DND-41 (cell line): ENCODE measurements around the gene C6orf89.

Source experiments
- ATAC-seq: fragments of 200-7000 bp; cut with Tn5 transposase; 3 replicates; pipeline ENCODE4 v1.9.1; 2021; ENCODE audit warnings: low read depth; ENCODE audit not compliant: insufficient read depth
- DNase-seq: peaks from one replicate; pipeline ENCODE4 v3.0.0-alpha.2; 2020
- H2AFZ ChIP-seq: 2 replicates; pipeline ENCODE4 v1.6.0; 2012; ENCODE audit warnings: low read depth, low read length
- H3K27ac ChIP-seq: 2 replicates; pipeline ENCODE4 v1.5.1; 2012; ENCODE audit warnings: low read length, inconsistent platforms
- H3K27me3 ChIP-seq: fragments of 200-600 bp; sonication (generic); 2 replicates; pipeline ENCODE4 v1.6.0; 2012; ENCODE audit warnings: low read length, mild to moderate bottlenecking, inconsistent platforms; ENCODE audit not compliant: insufficient read depth, poor library complexity
- H3K36me3 ChIP-seq: 2 replicates; pipeline ENCODE4 v1.5.1; 2012; ENCODE audit warnings: low read length, inconsistent platforms; ENCODE audit not compliant: insufficient read depth
- H3K4me1 ChIP-seq: 2 replicates; pipeline ENCODE4 v1.5.1; 2012; ENCODE audit warnings: mild to moderate bottlenecking, low read length; ENCODE audit not compliant: insufficient read depth
- H3K4me2 ChIP-seq: 2 replicates; pipeline ENCODE4 v1.6.0; 2012; ENCODE audit warnings: mild to moderate bottlenecking, moderate library complexity, low read length, inconsistent platforms; ENCODE audit not compliant: insufficient read depth
- H3K4me3 ChIP-seq, 2 experiments: fragments of 200-600 bp in 1 of 2; shearing (Covaris generic) in 1 of 2; 2 replicates each; pipeline ENCODE4 v1.5.1; 2012 to 2016; ENCODE audit warnings: inconsistent platforms in 2 of 2, low read length in 2 of 2, mild to moderate bottlenecking in 2 of 2, low read depth in 1 of 2, moderate library complexity in 1 of 2
- H3K79me2 ChIP-seq: 2 replicates; pipeline ENCODE4 v1.6.0; 2012; ENCODE audit warnings: low read length, inconsistent platforms; ENCODE audit not compliant: insufficient read depth
- H3K9ac ChIP-seq: 2 replicates; pipeline ENCODE4 v1.6.0; 2012; ENCODE audit warnings: low read depth, mild to moderate bottlenecking, inconsistent platforms, low read length, moderate library complexity
- H3K9me3 ChIP-seq: 2 replicates; pipeline ENCODE4 v1.5.1; 2012; ENCODE audit warnings: low read length, moderate library complexity, mild to moderate bottlenecking, inconsistent platforms; ENCODE audit not compliant: insufficient read depth, severe bottlenecking
- H4K20me1 ChIP-seq: 2 replicates; pipeline ENCODE4 v1.6.0; 2012; ENCODE audit warnings: low read length; ENCODE audit not compliant: insufficient read depth
- EZH2 ChIP-seq: IDR thresholded peaks from 3 replicates; pipeline ENCODE4 v1.6.1; 2012; ENCODE audit warnings: borderline replicate concordance, low read depth, mild to moderate bottlenecking, moderate library complexity, low read length, inconsistent platforms; ENCODE audit not compliant: severe bottlenecking
- TF ChIP-seq, protein P1 (sequence below): IDR thresholded peaks from 2 replicates; pipeline ENCODE4 v1.5.1; 2012; ENCODE audit warnings: borderline replicate concordance, low read length, moderate library complexity, mild to moderate bottlenecking; ENCODE audit not compliant: poor library complexity, severe bottlenecking; ENCODE audit errors: extremely low read depth

Gene C6orf89

DNA sequence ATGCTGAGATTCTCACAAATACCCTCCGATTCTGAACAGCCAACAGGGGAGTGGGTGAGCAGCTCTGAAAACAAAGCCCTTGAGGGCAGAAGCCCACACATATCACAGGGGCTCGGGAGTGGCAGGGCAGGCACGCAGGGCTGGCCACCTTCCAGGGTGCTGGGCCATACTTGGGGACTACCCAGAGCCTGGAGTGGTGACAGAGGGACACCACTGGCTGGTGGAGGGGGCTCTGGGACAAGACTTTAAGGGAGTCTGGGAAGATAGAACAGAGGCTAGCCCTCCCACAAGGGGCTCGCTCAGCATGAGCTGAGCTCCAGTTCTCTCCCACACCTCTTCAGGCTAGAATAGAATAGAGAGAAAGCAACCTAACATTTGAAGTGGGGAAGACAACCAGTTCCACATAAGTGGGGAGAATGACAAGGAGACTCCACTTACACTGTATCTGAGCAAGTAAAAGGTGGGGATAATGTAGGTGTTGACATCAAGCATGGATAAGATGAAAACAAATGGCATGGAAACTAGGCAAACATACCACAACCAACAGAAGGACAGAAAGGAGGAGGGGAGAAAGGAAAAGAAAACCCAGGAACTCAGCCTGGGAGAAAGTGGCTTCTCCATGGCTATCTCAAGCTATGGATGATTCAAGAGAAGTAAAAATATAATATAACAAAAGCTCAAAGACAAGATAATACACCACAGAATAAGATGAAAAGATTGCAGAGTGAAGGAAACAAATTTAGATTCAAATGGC is 18.1 kb upstream of the C6orf89 start:
- Histone ChIP-seq H3K4me3 (no peak overlapping the region), H3K4me1 (peaks cover 57% of the 10 kb centered on the region), H3K36me3 (peaks cover 95% of the 10 kb centered on the region), H3K27ac (peak overlapping the region; percentile 32; the same call in 1 of the 2 replicates), H4K20me1 (peaks cover 44% of the 10 kb centered on the region; the same call in 1 of the 2 replicates), H3K27me3 (no peaks in the 10 kb centered on the region), H3K79me2 (peaks cover 98% of the 10 kb centered on the region), H3K9me3 (no peaks in the 10 kb centered on the region), H3K4me2 (peak overlapping the region; percentile 21; the same call in 1 of the 2 replicates), H3K9ac (no peak overlapping the region), H2AFZ (no peak overlapping the region)
- ATAC-seq (no peak), DNase-seq (no peak)
- TF ChIP-seq, protein P1, sequence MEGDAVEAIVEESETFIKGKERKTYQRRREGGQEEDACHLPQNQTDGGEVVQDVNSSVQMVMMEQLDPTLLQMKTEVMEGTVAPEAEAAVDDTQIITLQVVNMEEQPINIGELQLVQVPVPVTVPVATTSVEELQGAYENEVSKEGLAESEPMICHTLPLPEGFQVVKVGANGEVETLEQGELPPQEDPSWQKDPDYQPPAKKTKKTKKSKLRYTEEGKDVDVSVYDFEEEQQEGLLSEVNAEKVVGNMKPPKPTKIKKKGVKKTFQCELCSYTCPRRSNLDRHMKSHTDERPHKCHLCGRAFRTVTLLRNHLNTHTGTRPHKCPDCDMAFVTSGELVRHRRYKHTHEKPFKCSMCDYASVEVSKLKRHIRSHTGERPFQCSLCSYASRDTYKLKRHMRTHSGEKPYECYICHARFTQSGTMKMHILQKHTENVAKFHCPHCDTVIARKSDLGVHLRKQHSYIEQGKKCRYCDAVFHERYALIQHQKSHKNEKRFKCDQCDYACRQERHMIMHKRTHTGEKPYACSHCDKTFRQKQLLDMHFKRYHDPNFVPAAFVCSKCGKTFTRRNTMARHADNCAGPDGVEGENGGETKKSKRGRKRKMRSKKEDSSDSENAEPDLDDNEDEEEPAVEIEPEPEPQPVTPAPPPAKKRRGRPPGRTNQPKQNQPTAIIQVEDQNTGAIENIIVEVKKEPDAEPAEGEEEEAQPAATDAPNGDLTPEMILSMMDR = no peak
- TF ChIP-seq EZH2 = no peak

DNA sequence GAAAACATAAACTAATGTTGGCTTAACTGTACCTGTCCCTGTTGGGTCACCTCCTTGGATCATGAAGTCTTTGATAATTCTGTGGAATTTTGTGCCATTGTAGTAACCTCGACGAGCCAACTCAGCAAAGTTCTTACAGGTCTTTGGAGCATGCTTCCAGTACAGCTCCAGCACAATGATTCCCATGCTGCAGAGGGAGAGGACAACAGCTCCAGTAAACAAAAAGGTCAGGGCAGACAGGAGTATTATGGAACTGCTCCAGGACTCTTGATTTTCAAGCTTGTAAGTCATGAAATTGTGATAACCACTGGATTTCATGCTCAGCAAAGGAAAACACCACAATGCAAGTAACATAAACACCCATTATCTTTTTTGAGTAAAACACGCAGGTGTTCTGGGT is 14.1 kb upstream of the C6orf89 start:
- TF ChIP-seq, protein P1 = no peak
- Histone ChIP-seq H3K9ac (no peak overlapping the region), H3K36me3 (peaks cover 59% of the 10 kb centered on the region), H2AFZ (no peak overlapping the region), H3K27me3 (no peaks in the 10 kb centered on the region), H3K27ac (0 out of 2 replicates have a peak overlapping the region, but pooled peaks have one; percentile 18), H3K79me2 (peaks cover 77% of the 10 kb centered on the region), H3K9me3 (no peaks in the 10 kb centered on the region), H3K4me2 (peak overlapping the region; percentile 23; the same call in 1 of the 2 replicates), H4K20me1 (peaks cover 11% of the 10 kb centered on the region; the same call in 1 of the 2 replicates), H3K4me3 (no peak overlapping the region), H3K4me1 (peaks cover 75% of the 10 kb centered on the region)
- DNase-seq = no peak
- no peak for ATAC-seq

DNA sequence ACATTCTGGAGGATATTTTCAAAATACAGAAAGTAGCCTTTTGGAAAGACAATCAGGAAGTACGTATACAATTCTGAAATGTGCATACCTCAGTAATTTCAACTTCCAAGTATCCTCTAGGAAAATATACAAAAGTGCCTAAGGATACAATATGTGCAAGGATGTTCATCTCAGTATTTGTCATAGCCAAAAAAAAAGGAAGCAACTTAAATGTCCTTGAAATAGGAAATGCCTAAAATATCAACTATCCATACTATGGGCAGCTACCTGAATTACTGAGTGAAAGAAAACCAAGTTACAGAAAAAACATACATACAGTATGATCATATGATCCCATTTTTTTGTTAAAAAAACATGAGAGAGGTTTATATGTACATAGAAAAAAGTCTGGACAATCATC is 12.6 kb upstream of the C6orf89 start:
- Histone ChIP-seq H3K4me3 (peak overlapping the region; percentile 71 to 82; a peak in 2 of 4 replicates), H3K27me3 (no peaks in the 10 kb centered on the region), H3K79me2 (peaks cover 63% of the 10 kb centered on the region), H3K4me2 (peak overlapping the region; percentile 86), H3K27ac (peak overlapping the region; percentile 100), H3K36me3 (peaks cover 46% of the 10 kb centered on the region), H4K20me1 (no peaks in the 10 kb centered on the region), H3K4me1 (peaks cover 63% of the 10 kb centered on the region), H2AFZ (no peak overlapping the region), H3K9me3 (no peaks in the 10 kb centered on the region), H3K9ac (peak overlapping the region; percentile 84)
- TF ChIP-seq, protein P1 = no peak
- TF ChIP-seq EZH2 = no peak
- ATAC-seq (no peak), DNase-seq (no peak)
